Left hindlimb (tissue), 1 donor: ENCODE measurements around the gene ZNF778.
"Not testable (repeated sequence)": the region's sequence is repeated elsewhere in the genome, so short reads cannot be mapped to it uniquely, and the experiment has no call there.

ENCODE experiments used
- DNase-seq: peaks from one replicate; pipeline ENCODE4 v3.0.0-alpha.2; 2018

Gene ZNF778

GRCh38 chr16:89183463-89183862 is 34.0 kb upstream of the ZNF778 start:
- DNase-seq, result peak; percentile 25

GRCh38 chr16:89183975-89184676 is 33.4 kb upstream of the ZNF778 start:
- DNase-seq, result peak; percentile 24

GRCh38 chr16:89184677-89184932 is 32.9 kb upstream of the ZNF778 start:
- no peak for DNase-seq

GRCh38 chr16:89184933-89185794 is 32.3 kb upstream of the ZNF778 start:
- DNase-seq, result peak; percentile 63

GRCh38 chr16:89185887-89186592 is 31.5 kb upstream of the ZNF778 start:
- not testable (repeated sequence) for DNase-seq

- DNase-seq, result not testable (repeated sequence)
Observed at GRCh38 chr16:89186593-89187031, 30.9 kb upstream of the ZNF778 start.

GRCh38 chr16:89187032-89187769 is 30.3 kb upstream of the ZNF778 start:
- peak; percentile 40 for DNase-seq

GRCh38 chr16:89187770-89188392 is 29.6 kb upstream of the ZNF778 start:
- DNase-seq, result no peak

- DNase-seq, result not testable (repeated sequence)
Observed at GRCh38 chr16:89188471-89189357, 28.8 kb upstream of the ZNF778 start.

- DNase-seq, result no peak
Observed at GRCh38 chr16:89189358-89190025, 28.0 kb upstream of the ZNF778 start.

- peak; percentile 33 for DNase-seq
Observed at GRCh38 chr16:89190150-89190958, 27.1 kb upstream of the ZNF778 start.

GRCh38 chr16:89191033-89191900 is 26.2 kb upstream of the ZNF778 start:
- DNase-seq, result peak; percentile 56

GRCh38 chr16:89191901-89192185 is 25.7 kb upstream of the ZNF778 start:
- DNase-seq, result no peak

- DNase-seq, result peak; percentile 81
Observed at GRCh38 chr16:89192186-89192955, 25.1 kb upstream of the ZNF778 start.

GRCh38 chr16:89192956-89193575 is 24.4 kb upstream of the ZNF778 start:
- peak; percentile 91 for DNase-seq

GRCh38 chr16:89193576-89194293 is 23.8 kb upstream of the ZNF778 start:
- no peak for DNase-seq
